IMR-90 (cell line): ENCODE results near the gene TMLHE. TPM values are rescaled to one million over a fixed set of nuclear protein-coding genes. Genes with fewer than 3 reads are reported as not detected.

Experiments
- ATAC-seq: fragments of 200-7000 bp; cut with Tn5 transposase; 2 replicates; pipeline ENCODE4 v1.9.1; 2020; ENCODE audit warnings: low read depth, mild to moderate bottlenecking, moderate library complexity
- BruUV-seq: library from RNA; stranded (reverse); fragments of 400-500 nt; replicated peaks from 2 replicates; lab custom pipeline; 2021; lab: Mats Ljungman, UMichigan
- CTCF ChIA-PET: fragments of 300-600 bp; formaldehyde crosslinking; extraction: SDS; loops from one replicate; lab custom pipeline; 2021; ENCODE audit warnings: antibody characterized with exemption; lab: Yijun Ruan, JAX
- POLR2A ChIA-PET: fragments of 300-600 bp; sonication (Branson Sonifier 250); formaldehyde crosslinking; loops from one replicate; lab custom pipeline; 2022; ENCODE audit warnings: antibody characterized with exemption; ENCODE audit not compliant: unreplicated experiment; lab: Charles Lee
- DNase-seq: peaks from one replicate; pipeline ENCODE4 v3.0.0; 2013
- H2AFZ ChIP-seq: replicated peaks from 2 replicates; pipeline ENCODE3; 2013; ENCODE audit warnings: low read length, mild to moderate bottlenecking; ENCODE audit not compliant: poor library complexity
- H2AK5ac ChIP-seq: 2 replicates; pipeline ENCODE4 v1.6.1; 2013; ENCODE audit warnings: low read depth, low read length, inconsistent platforms
- H2AK9ac ChIP-seq: replicated peaks from 2 replicates; pipeline ENCODE3; 2013; ENCODE audit warnings: mild to moderate bottlenecking, low read depth, low read length, moderate library complexity; ENCODE audit not compliant: poor library complexity
- H2BK120ac ChIP-seq: 2 replicates; pipeline ENCODE4 v1.6.1; 2013; ENCODE audit warnings: low read depth, low read length, inconsistent platforms
- H2BK15ac ChIP-seq: 3 replicates; pipeline ENCODE4 v1.6.1; 2013; ENCODE audit warnings: low read depth, low read length, inconsistent platforms
- H2BK20ac ChIP-seq: 2 replicates; pipeline ENCODE4 v1.6.1; 2013; ENCODE audit warnings: low read depth, mild to moderate bottlenecking, inconsistent platforms, low read length, moderate library complexity
- H2BK5ac ChIP-seq: 2 replicates; pipeline ENCODE4 v1.6.1; 2013; ENCODE audit warnings: mild to moderate bottlenecking, low read depth, low read length, inconsistent platforms; ENCODE audit not compliant: poor library complexity, severe bottlenecking
- H3K14ac ChIP-seq: replicated peaks from 2 replicates; pipeline ENCODE4 v1.6.1; 2013; ENCODE audit warnings: low read depth, low read length, inconsistent platforms
- H3K18ac ChIP-seq: 2 replicates; pipeline ENCODE4 v1.6.1; 2013; ENCODE audit warnings: low read depth, low read length, control low read depth
- H3K23ac ChIP-seq: 2 replicates; pipeline ENCODE4 v1.6.1; 2013; ENCODE audit warnings: low read depth, low read length, inconsistent platforms
- H3K27ac ChIP-seq: 2 replicates; pipeline ENCODE4 v1.5.1; 2013; ENCODE audit warnings: mild to moderate bottlenecking, control low read depth, low read length; ENCODE audit not compliant: insufficient read depth
- H3K27me3 ChIP-seq: 2 replicates; pipeline ENCODE4 v1.6.1; 2013; ENCODE audit warnings: low read length; ENCODE audit not compliant: control insufficient read depth, insufficient read depth
- H3K36me3 ChIP-seq: 2 replicates; pipeline ENCODE4 v1.6.1; 2013; ENCODE audit warnings: low read length, mixed read lengths; ENCODE audit not compliant: control insufficient read depth, insufficient read depth
- H3K4ac ChIP-seq: 2 replicates; pipeline ENCODE4 v1.6.1; 2013; ENCODE audit warnings: low read depth, low read length, inconsistent platforms
- H3K4me1 ChIP-seq: 2 replicates; pipeline ENCODE4 v1.6.1; 2013; ENCODE audit warnings: low read length, mixed read lengths; ENCODE audit not compliant: control insufficient read depth, insufficient read depth
- H3K4me2 ChIP-seq: 2 replicates; pipeline ENCODE4 v1.6.1; 2013; ENCODE audit warnings: low read depth, mild to moderate bottlenecking, control low read depth, low read length, moderate library complexity
- H3K4me3 ChIP-seq: 2 replicates; pipeline ENCODE4 v1.5.1; 2013; ENCODE audit warnings: low read depth, mild to moderate bottlenecking, control low read depth, low read length, moderate library complexity; ENCODE audit not compliant: insufficient read depth
- H3K56ac ChIP-seq: 2 replicates; pipeline ENCODE4 v1.6.1; 2013; ENCODE audit warnings: low read length, inconsistent platforms; ENCODE audit not compliant: insufficient read depth; ENCODE audit errors: extremely low read depth
- H3K79me1 ChIP-seq, 2 experiments: 2 replicates each; pipeline ENCODE4 v1.6.1; 2013; ENCODE audit warnings: low read length in 2 of 2, inconsistent platforms in 1 of 2, low read depth in 1 of 2
- H3K9ac ChIP-seq: 2 replicates; pipeline ENCODE4 v1.6.1; 2013; ENCODE audit warnings: low read depth, low read length, control low read depth
- H3K9me1 ChIP-seq: 2 replicates; pipeline ENCODE4 v1.6.1; 2013; ENCODE audit warnings: low read length, inconsistent platforms; ENCODE audit not compliant: insufficient read depth
- H3K9me3 ChIP-seq: 2 replicates; pipeline ENCODE4 v1.6.1; 2013; ENCODE audit warnings: low read length; ENCODE audit not compliant: control insufficient read depth, insufficient read depth
- H4K20me1 ChIP-seq: 2 replicates; pipeline ENCODE4 v1.6.1; 2013; ENCODE audit warnings: low read length, inconsistent platforms; ENCODE audit not compliant: insufficient read depth
- H4K5ac ChIP-seq: 2 replicates; pipeline ENCODE4 v1.6.1; 2013; ENCODE audit warnings: mild to moderate bottlenecking, low read depth, low read length, control low read depth
- H4K8ac ChIP-seq, 2 experiments: 2 replicates each; pipeline ENCODE4 v1.6.1; 2013; ENCODE audit warnings: low read depth in 2 of 2, low read length in 2 of 2, control low read depth in 1 of 2, inconsistent platforms in 1 of 2
- H4K91ac ChIP-seq: 2 replicates; pipeline ENCODE4 v1.6.1; 2013; ENCODE audit warnings: low read depth, low read length, inconsistent platforms; ENCODE audit not compliant: insufficient read depth
- MAFK ChIP-seq: IDR thresholded peaks from 2 replicates; pipeline ENCODE4 v1.6.1; 2012; ENCODE audit warnings: low read depth, low read length, improper control_type of control experiment
- MAZ ChIP-seq: IDR thresholded peaks from 2 replicates; pipeline ENCODE4 v1.6.1; 2012; ENCODE audit warnings: low read depth, mild to moderate bottlenecking, low read length, improper control_type of control experiment, moderate library complexity, borderline replicate concordance
- MXI1 ChIP-seq: IDR thresholded peaks from 2 replicates; pipeline ENCODE4 v1.6.1; 2012; ENCODE audit warnings: low read depth, mild to moderate bottlenecking, low read length, moderate library complexity, borderline replicate concordance
- RAD21 ChIP-seq: IDR thresholded peaks from 2 replicates; pipeline ENCODE4 v1.6.1; 2012; ENCODE audit warnings: low read length, improper control_type of control experiment
- RCOR1 ChIP-seq: IDR thresholded peaks from 2 replicates; pipeline ENCODE4 v1.6.1; 2012; ENCODE audit warnings: mild to moderate bottlenecking, low read length, improper control_type of control experiment; ENCODE audit not compliant: insufficient replicate concordance
- RFX5 ChIP-seq: IDR thresholded peaks from 2 replicates; pipeline ENCODE4 v1.8.0; 2012; ENCODE audit warnings: low read depth, mild to moderate bottlenecking, low read length, moderate library complexity
- WGBS, 2 experiments: methylation state at CpG; one replicate each; pipeline versions ENCODE4 v1.1.5 to v1.1.7; 2013; ENCODE audit warnings: missing lambda C conversion rate in 2 of 2; ENCODE audit not compliant: insufficient read length in 1 of 2; ENCODE audit errors: extremely low coverage in 2 of 2; 5-methylcytosine and 5-hydroxymethylcytosine counted together
- dilution Hi-C: fragments of 300-500 bp; cut with HindIII; formaldehyde crosslinking; loops from one replicate; pipeline ENCODE4 v1.14.3; 2018; ENCODE audit warnings: low sequenced_read_pairs; ENCODE audit not compliant: unreplicated experiment
- in situ Hi-C: fragments of 300-500 bp; cut with MboI; formaldehyde crosslinking; loops from 3 replicates; pipeline ENCODE4 v1.14.3; 2019; ENCODE audit warnings: low sequenced_read_pairs, inconsistent platforms, mixed read lengths
- intact Hi-C: fragments of 100-400 bp; cut with micrococcal nuclease; formaldehyde crosslinking; loops from 2 replicates; pipeline ENCODE4 v1.10.0; 2022
- polyA plus RNA-seq, 3 experiments: library from polyadenylated mRNA; depleted of rRNA; stranded (reverse); fragments of >200 nt; gene quantifications; 2 replicates each; pipeline ENCODE4 v1.2.3, GENCODE V29; 2012; ENCODE audit warnings: low replicate concordance in 1 of 3
- total RNA-seq: library from RNA; depleted of rRNA; stranded (reverse); fragments of >200 nt; gene quantifications from 2 replicates; pipeline ENCODE4 v1.2.3, GENCODE V29; 2012

Gene TMLHE
- total and polyA plus RNA-seq, 2 of the 4 experiments (the other 2 are of a cell fraction), result 10.9 to 20.4 TPM

GRCh38 chrX:155611302-155611701, 1.4 kb downstream of the TMLHE start:
- BruUV-seq, result no TSS peak
- in situ Hi-C loops, result no loop called here

More at GRCh38 chrX:155611302-155611701, 1.4 kb downstream of the TMLHE start:
- no peak for ATAC-seq
- Histone ChIP-seq H2AK9ac (no peak overlapping the region), H2BK20ac (no peak overlapping the region), H2BK120ac (no peak overlapping the region), H4K91ac (no peak overlapping the region), H3K27me3 (no peaks in the 10 kb centered on the region), H2AK5ac (no peak overlapping the region), H4K8ac (no peak overlapping the region), H3K14ac (no peak overlapping the region), H4K20me1 (no peaks in the 10 kb centered on the region), H2AFZ (no peak overlapping the region), H3K9me3 (no peaks in the 10 kb centered on the region), H3K9me1 (no peaks in the 10 kb centered on the region), H3K36me3 (no peaks in the 10 kb centered on the region), H2BK15ac (no peak overlapping the region), H3K23ac (no peak overlapping the region), H3K4ac (no peak overlapping the region), H3K56ac (no peak overlapping the region), H3K79me1 (no peaks in the 10 kb centered on the region), H2BK5ac (peak overlapping the region; percentile 53), H3K4me3 (no peak overlapping the region), H3K18ac (no peak overlapping the region), H4K5ac (no peak overlapping the region), H3K9ac (0 out of 2 replicates have a peak overlapping the region, but pooled peaks have one; percentile 97), H3K4me1 (no peaks in the 10 kb centered on the region), H3K4me2 (peak overlapping the region; percentile 80), H3K27ac (0 out of 2 replicates have a peak overlapping the region, but pooled peaks have one; percentile 4)
- dilution Hi-C loops (no loop called here), intact Hi-C loops (no loop called here)
- CTCF ChIA-PET, result no interaction called here
- WGBS, 2 experiments, result no CpG with 5 or more reads among the region's 2 CpGs
- POLR2A ChIA-PET, result no interaction called here
- TF ChIP-seq RFX5 (no peak), MXI1 (no peak), MAFK (no peak), RCOR1 (no peak), MAZ (no peak), RAD21 (no peak)
- no peak for DNase-seq
